ENCODE measurements around the gene HRH1. TPM values are rescaled to one million over a fixed set of nuclear protein-coding genes. Genes with fewer than 3 reads are reported as not detected.

Gene HRH1
- total and polyA plus RNA-seq, 2 donors (not counting 1 experiment from before 2014, with no cell fraction given), result not detected

DNA sequence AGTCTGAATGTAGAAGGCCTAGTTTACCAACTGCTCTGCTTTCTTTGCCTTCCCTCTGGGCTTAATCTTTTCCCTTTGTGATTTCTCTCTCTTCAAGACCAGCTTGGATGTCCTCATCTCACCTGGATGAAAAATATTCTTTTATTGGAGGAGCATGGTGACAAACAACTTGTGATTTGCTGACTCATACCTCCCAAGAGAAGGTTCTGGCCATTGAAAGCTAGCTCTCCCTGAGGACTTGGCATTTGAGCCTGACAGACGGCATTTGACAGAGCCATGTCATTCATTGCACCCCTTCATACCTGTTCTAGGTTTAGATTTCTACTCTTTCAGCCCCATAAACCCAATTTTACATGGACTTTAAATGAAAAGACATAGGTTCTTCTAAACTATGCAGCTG lies 151.2 kb downstream of the HRH1 start:
- no peak for ATAC-seq (ENCODE audit: low read depth)
- POLR2A ChIA-PET, result no interaction called here
- no peaks in the 10 kb centered on the region for H3K9me3 ChIP-seq (ENCODE audit: control extremely low read depth in 1 of 3, control insufficient read depth in 2 of 3, insufficient read depth in 1 of 3, low read length in 2 of 3)
- no peaks in the 10 kb centered on the region for H3K27me3 ChIP-seq (replicated peaks in 1 of 4; ENCODE audit: control extremely low read depth in 1 of 4, control insufficient read depth in 3 of 4, insufficient read depth in 4 of 4, low read length in 3 of 4)
- peaks cover 4 to 64% of the 10 kb centered on the region in 2 experiments for H3K36me3 ChIP-seq (replicated peaks in 1 of 2; ENCODE audit: control extremely low read depth in 1 of 2, control insufficient read depth in 1 of 2, extremely low read depth in 1 of 2, insufficient read depth in 2 of 2, low read length in 1 of 2)
- TF ChIP-seq CTCF (IDR thresholded peaks at IDR 0.05) (no peak), EZH2 (IDR thresholded peaks at IDR 0.05; ENCODE audit: borderline replicate concordance, insufficient read depth, low read depth, low read length, poor library complexity, severe bottlenecking) (no peak)
- Mint-ChIP-seq H3K4me1 (peaks cover 6% of the 10 kb centered on the region), H3K27ac (peak overlapping the region; percentile 65), H3K4me3 (no peak overlapping the region), H3K9me3 (ENCODE audit: insufficient read depth) (no peaks in the 10 kb centered on the region), H3K27me3 (no peaks in the 10 kb centered on the region)
- no peaks in the 10 kb centered on the region for H3K79me2 ChIP-seq (ENCODE audit: control insufficient read depth, insufficient read depth, low read length)
- H3K9ac ChIP-seq (ENCODE audit: low read length), result no peak overlapping the region
- no peak overlapping the region for H3K27ac ChIP-seq (ENCODE audit: low read length in 2 of 2)
- 88% methylated on average over 1 of the region's 1 CpG for WGBS (ENCODE audit: insufficient coverage)
- H3K4me2 ChIP-seq (replicated peaks; ENCODE audit: low read depth, low read length, poor library complexity, severe bottlenecking), result no peak overlapping the region
- no peak overlapping the region for H2AFZ ChIP-seq (ENCODE audit: insufficient read depth, low read depth, low read length, poor library complexity, severe bottlenecking)
- H3K4me1 ChIP-seq (ENCODE audit: control insufficient read depth in 2 of 2, insufficient read depth in 2 of 2, low read length in 2 of 2), result no peaks in the 10 kb centered on the region
- no peaks in the 10 kb centered on the region for H4K20me1 ChIP-seq (ENCODE audit: control insufficient read depth, insufficient read depth, low read length, poor library complexity, severe bottlenecking)
- intact Hi-C loops (cut with micrococcal nuclease), result no loop called here
- no peak for DNase-seq
- H3K4me3 ChIP-seq (ENCODE audit: control extremely low read depth in 1 of 5, extremely low read depth in 1 of 5, insufficient read depth in 1 of 5, low read depth in 2 of 5, low read length in 4 of 5), result no peak overlapping the region
- CTCF ChIA-PET, result interaction anchor here (1.4 to 1.9 kb wide), 2 partner anchors 30 to 69 kb away, joined by 4 to 7 read pairs; no protein-coding TSS in a partner anchor

GRCh38 chr3:11306817-11307589 lies 152.7 kb downstream of the HRH1 start:
- TF ChIP-seq CTCF (IDR thresholded peaks at IDR 0.05) (no peak), EZH2 (IDR thresholded peaks at IDR 0.05; ENCODE audit: borderline replicate concordance, insufficient read depth, low read depth, low read length, poor library complexity, severe bottlenecking) (no peak)
- no peak overlapping the region for H2AFZ ChIP-seq (ENCODE audit: insufficient read depth, low read depth, low read length, poor library complexity, severe bottlenecking)
- DNase-seq (no peak), ATAC-seq (ENCODE audit: low read depth) (peak; percentile 28)
- no peaks in the 10 kb centered on the region for H3K27me3 ChIP-seq (replicated peaks in 1 of 4; ENCODE audit: control extremely low read depth in 1 of 4, control insufficient read depth in 3 of 4, insufficient read depth in 4 of 4, low read length in 3 of 4)
- no peaks in the 10 kb centered on the region for H3K4me1 ChIP-seq (ENCODE audit: control insufficient read depth in 2 of 2, insufficient read depth in 2 of 2, low read length in 2 of 2)
- ChIA-PET CTCF (interaction anchor here (1.4 to 1.9 kb wide), 2 partner anchors 28 to 70 kb away, joined by 4 to 7 read pairs; no protein-coding TSS in a partner anchor), POLR2A (no interaction called here)
- 54% methylated on average over 3 of the region's 5 CpGs for WGBS (ENCODE audit: insufficient coverage)
- peaks cover 4 to 57% of the 10 kb centered on the region in 2 experiments for H3K36me3 ChIP-seq (replicated peaks in 1 of 2; ENCODE audit: control extremely low read depth in 1 of 2, control insufficient read depth in 1 of 2, extremely low read depth in 1 of 2, insufficient read depth in 2 of 2, low read length in 1 of 2)
- Mint-ChIP-seq H3K4me1 (peaks cover 6% of the 10 kb centered on the region), H3K4me3 (no peak overlapping the region), H3K27me3 (no peaks in the 10 kb centered on the region), H3K9me3 (ENCODE audit: insufficient read depth) (no peaks in the 10 kb centered on the region), H3K27ac (peak overlapping the region; percentile 73)
- H4K20me1 ChIP-seq (ENCODE audit: control insufficient read depth, insufficient read depth, low read length, poor library complexity, severe bottlenecking), result no peaks in the 10 kb centered on the region
- H3K9me3 ChIP-seq (ENCODE audit: control extremely low read depth in 1 of 3, control insufficient read depth in 2 of 3, insufficient read depth in 1 of 3, low read length in 2 of 3), result no peaks in the 10 kb centered on the region
- no peak overlapping the region for H3K4me3 ChIP-seq (ENCODE audit: control extremely low read depth in 1 of 5, extremely low read depth in 1 of 5, insufficient read depth in 1 of 5, low read depth in 2 of 5, low read length in 4 of 5)
- H3K9ac ChIP-seq (ENCODE audit: low read length), result no peak overlapping the region
- no peak overlapping the region for H3K27ac ChIP-seq (ENCODE audit: low read length in 2 of 2)
- no peaks in the 10 kb centered on the region for H3K79me2 ChIP-seq (ENCODE audit: control insufficient read depth, insufficient read depth, low read length)
- no peak overlapping the region for H3K4me2 ChIP-seq (replicated peaks; ENCODE audit: low read depth, low read length, poor library complexity, severe bottlenecking)
- intact Hi-C loops (cut with micrococcal nuclease), result no loop called here
